HG03175 (cell line): ENCODE data around the gene KMT2D.

Experiments
- ATAC-seq: cut with Tn5 transposase; IDR thresholded peaks from one replicate; pipeline ENCODE4 v1.9.1; 2021; ENCODE audit warnings: mild to moderate bottlenecking, moderate library complexity; ENCODE audit not compliant: unreplicated experiment

The KMT2D gene

DNA sequence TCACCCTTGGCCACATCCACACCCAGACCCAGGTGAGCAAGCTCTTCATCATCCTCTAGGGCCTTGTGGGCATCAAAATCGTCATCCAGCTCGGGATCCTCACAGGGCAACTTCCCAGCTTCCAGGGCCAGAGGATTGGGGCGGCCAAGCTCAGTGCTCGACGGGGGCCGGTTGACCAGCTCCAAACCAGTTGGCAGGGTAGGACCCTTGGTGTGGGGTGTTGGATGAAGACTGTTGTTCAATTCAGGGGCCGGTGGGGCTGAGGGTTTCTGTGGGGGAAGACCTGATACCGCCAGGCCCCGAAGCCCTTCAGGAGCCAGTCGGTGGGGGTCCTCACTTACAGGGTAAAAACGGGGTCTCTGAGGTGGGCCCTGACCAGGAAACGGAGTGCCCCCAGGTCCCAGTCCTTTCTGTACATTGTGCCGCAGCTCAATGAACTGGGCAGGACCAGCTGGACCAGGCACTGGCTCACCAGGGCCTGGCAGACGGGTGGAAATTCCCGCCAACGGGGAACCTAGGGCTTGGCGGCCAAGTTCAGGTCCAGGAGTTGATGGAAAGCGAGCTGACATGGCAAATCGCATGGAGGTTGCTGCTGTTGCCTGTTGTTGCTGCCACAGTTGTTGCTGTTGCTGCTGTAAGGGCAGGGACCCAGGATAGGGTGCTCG lies 22.2 kb downstream of the KMT2D start:
- ATAC-seq = no peak

DNA sequence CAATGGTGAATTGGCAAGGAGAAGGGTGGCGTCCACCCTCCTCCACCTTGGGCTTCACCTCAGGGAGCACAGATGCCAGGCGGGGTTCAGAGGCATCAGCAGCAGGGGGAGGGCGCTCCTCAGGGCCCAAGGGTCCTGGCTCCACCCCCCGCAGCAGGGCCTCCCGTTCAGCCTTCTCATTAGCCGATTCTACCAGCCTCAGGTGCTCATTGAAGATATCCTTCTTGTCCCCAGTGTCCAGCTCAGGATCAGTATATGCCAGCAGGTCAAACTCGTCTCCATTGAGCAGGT lies 22.7 kb downstream of the KMT2D start:
- ATAC-seq = no peak

DNA sequence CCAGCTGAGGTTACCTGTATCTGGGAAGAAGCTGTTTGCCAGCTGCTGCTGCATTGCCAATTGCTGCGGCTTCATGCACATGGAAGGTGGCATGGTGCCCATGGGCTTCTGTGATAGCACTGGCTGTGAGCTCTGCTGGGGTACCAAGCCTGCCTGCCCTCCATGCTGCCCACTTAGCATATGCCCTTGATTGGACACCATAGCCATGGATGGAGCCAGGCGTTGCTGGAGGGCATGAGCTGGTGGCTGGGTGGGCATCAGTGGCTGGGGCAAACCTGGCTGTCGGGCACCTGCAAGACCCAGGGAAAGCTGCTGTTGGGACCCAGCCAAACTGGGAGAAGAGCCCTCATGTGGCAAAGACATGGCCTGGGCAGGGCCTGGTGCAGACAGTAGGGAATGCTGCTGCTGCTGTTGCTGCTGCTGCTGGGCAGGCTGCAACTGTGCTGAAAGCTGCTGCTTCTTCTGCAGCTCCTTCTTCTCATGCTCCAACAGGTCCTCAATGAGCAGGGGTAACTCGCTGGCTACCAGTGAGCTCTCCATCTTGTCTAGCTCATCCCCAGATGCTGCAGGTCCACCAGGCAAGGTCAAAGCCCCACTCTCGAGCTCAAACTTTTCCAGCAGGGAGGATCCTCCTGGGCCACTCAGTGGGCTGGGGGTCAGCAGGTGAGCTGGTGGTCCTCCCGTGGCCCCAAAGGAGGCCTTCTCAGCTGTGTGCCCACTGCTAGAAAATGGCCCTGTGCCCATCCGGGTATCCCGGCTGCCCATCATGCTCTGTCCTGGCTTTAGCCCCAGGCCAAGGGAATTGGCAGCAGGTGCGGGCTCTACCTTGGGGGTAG lies 23.3 kb downstream of the KMT2D start:
- no peak for ATAC-seq

- ATAC-seq = no peak
These were observed 24.6 kb downstream of the KMT2D start for GRCh38 chr12:49036029-49036428.

DNA sequence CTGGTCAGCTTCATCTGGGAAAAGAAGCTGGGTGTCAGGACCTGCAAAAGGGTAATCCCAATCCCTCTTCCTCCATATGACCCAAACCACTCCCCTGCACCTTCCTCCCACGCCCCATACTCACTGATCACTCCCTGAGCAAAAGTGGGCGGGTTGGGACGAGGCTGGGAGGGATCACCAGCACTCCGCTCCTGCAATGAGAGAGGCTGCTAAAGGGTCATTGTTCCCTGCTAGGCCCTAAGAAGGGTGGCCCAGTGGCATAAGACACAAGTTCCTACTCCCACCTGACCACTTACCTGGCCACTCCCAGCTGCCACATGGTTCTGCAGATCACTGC lies 26.3 kb downstream of the KMT2D start:
- ATAC-seq = no peak

DNA sequence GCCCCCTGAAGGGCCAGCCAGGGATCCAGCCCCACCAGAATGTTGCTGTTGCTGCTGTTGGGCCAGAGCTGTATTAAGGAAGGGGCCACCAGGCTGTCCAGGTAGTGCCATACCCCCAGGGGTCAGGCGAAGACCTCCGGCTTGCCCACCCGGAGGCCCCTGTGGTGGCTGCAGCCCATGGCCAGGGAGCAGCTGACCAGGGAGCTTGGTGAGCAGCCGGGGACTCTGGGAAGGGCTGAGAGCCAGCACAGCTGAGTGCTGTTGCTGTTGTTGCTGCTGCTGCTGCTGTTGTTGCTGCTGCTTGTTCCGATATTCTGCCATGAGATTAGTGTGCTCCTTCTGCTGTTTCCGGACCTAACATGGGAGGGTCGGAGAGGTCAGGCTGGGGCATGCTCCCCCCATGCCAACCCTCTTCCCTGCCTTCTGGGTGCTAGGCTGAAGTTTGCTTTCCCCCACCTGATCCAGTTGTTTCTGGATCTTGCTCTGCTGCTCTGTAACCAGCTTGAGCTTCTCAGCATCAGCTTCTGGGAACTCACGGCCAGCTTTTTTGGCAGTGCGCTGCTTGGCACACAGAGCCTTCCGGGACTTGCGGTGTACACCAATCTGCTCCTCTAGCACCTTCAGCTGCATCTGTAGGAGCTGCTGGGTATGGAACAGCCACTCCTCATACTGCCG lies 26.8 kb downstream of the KMT2D start:
- ATAC-seq = no peak

GRCh38 chr12:49032679-49033447 lies 27.7 kb downstream of the KMT2D start:
- no peak for ATAC-seq

GRCh38 chr12:49032276-49032675 lies 28.3 kb downstream of the KMT2D start:
- ATAC-seq = no peak

DNA sequence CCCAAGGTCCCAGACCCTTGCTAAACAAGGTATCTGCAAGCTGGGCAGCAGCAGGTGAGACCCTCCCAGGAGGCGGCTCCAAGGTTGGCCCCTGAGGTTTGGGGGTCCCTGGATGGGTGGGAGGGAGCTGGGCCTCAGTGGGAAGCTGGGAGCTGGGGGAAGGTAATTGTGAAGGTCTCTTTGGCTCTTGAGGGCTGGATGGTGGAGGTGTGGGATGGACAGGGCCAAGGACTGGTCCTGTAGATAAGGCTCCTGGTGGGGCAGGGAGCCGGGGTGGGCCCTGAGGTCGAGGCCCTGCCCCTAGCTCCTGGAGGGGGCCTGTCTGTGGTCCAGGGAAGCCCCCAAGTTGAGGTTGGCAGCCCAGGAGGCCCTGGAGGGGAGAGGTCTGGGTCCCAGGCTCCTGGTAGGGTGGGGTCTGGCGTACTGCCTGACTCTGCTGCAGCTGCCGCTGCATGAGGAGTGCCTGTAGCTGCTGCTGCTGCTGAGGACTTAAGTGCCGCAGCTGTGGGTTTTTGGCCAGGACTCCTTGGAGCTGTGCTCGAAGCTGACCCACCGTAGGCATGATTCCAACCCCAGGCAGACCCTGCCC lies 28.9 kb downstream of the KMT2D start:
- ATAC-seq = no peak

- ATAC-seq = no peak
These were observed 29.7 kb downstream of the KMT2D start for GRCh38 chr12:49030714-49031572.

GRCh38 chr12:49030119-49030518 lies 30.5 kb downstream of the KMT2D start:
- no peak for ATAC-seq

DNA sequence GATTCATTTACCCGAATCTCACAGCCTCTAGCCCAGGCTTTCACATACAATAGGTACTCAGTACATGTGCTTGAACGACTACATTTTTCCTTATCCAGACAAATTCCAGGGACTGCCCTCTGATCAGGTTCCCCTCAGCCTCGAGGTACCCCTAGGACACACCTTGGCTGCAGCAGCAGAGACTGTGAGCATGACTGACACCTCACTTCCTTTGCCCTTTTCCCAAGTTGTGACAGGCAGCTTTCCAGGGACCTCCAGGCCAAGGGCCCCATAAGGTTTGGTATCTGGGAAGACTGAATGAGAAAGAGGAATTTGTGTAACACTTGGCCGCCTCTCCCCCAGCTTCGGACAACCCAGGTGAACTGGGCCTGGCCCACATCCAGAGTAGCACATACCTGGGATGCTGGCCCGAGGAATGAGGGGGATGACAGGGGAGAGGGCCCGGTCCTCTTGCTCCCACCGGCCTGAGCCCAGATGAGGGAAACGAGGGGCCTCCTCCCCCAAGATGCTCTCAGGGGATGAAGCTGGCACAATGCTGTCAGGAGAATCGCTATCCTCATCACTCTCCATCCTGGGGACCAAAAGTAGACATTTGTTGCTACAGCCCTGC lies 31.8 kb downstream of the KMT2D start:
- no peak for ATAC-seq

DNA sequence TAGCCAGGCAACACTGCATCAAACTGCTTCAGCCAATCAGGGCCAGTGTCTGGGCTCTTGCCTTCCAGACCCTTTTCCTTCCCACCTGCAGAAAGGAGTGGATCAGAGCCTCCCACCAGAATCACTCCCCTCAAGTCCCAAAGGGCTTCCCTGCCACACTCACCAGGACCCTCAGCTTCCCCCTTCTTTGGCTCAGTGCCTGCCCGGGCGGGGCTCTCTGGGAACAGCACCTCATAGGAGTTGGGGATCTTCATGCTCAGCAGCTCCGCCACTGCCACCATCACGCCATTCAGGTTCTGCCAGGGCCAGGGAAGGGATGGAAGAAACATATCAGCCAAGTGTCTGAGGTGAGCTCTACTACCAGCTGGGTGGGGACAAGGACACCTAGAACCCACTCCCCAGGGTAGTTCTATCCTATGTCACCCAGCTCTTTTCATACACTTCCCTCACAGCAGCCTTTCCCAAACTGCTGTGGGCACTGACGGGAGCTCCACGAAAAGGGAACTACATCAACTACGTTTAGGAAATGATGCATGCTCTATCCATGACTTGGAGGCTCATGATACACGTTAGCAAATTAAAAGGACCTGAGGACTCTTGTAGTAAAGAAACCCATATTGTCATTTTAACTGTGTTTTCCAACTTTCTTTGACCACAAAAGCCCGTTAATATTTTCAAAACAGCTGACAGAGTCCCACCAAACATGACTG lies 32.6 kb downstream of the KMT2D start:
- no peak for ATAC-seq

GRCh38 chr12:49026678-49027480 lies 33.7 kb downstream of the KMT2D start:
- no peak for ATAC-seq

DNA sequence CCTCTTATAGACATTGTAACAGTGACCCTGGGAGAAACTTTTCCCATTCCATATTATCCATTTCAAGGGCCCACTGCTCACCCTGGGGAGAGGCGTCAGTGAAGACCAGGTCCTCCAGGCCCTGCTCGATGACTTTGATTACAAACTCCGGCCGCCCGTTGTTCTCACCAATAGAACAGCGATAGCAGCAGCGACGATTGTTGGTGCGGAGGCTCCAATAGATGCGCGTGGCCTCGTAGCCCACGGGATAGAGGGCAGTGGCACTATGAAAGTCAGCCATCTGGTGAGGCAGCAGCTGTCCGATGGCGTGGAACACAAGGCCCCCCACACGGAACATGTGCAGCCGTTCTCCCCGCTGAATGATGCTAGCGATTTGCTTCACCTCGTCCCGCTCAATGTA lies 34.5 kb downstream of the KMT2D start:
- ATAC-seq = no peak

DNA sequence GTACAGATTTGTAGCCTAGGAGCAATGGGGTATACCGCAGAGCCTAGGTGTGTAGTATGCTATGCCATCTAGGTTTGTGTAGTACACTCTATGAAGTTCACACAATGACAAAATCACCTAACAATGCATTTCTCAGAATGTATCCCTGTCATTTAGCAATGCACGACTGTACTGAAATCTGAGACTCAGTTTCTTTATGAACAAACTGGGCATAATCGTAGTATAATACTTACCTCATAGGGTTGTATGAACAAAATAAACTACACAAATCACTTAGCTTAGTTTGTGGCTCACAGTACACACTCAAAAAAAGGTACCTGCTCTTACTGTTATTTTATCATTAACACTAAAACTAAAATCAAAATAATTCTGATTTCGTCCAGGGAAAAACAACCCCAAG lies 35.1 kb downstream of the KMT2D start:
- ATAC-seq = no peak

- no peak for ATAC-seq
These were observed 36.1 kb downstream of the KMT2D start for GRCh38 chr12:49024543-49024942.

DNA sequence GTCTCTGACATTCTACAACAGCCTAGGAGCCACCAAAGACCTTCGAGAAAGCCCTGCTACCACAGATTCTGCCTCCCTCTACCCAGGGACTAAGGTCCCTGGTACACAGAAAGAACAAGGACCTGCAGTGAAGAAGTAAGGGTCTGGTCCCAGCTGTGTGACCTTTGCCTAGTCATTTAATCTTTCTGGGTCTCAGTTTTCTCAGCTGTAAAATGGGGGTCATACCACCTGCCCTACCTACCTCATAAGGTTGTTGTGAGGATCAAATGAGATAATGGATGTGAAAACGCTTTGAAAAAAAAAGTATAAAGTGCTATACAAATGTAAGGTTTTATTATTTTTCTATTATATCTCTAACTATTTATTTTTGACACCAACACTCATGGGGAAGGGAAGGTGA lies 36.8 kb downstream of the KMT2D start:
- ATAC-seq = no peak
